Neural progenitor cell (in vitro differentiated cells): ENCODE results near the gene PCNT. TPM values are rescaled to one million over a fixed set of nuclear protein-coding genes. Genes with fewer than 3 reads are reported as not detected.

Experiments used
- DNase-seq: peaks from one replicate; pipeline ENCODE4 v3.0.0-alpha.2; 2016; ENCODE audit warnings: low spot score
- H2AFZ ChIP-seq: fragments of 200-600 bp; sonication (generic); replicated peaks from 2 replicates; pipeline ENCODE4 v1.6.1; 2016; ENCODE audit warnings: antibody characterized with exemption
- H3F3A ChIP-seq: fragments of 200-600 bp; sonication (generic); 2 replicates; pipeline ENCODE4 v1.6.1; 2016; ENCODE audit warnings: antibody characterized with exemption, low read depth
- H3K27ac ChIP-seq: fragments of 200-600 bp; sonication (generic); 2 replicates; pipeline ENCODE4 v1.5.1; 2016; ENCODE audit warnings: mild to moderate bottlenecking
- H3K27me3 ChIP-seq: fragments of 200-600 bp; sonication (generic); 2 replicates; pipeline ENCODE4 v1.6.1; 2016; ENCODE audit warnings: mild to moderate bottlenecking, moderate library complexity
- H3K36me3 ChIP-seq: fragments of 200-600 bp; sonication (generic); 2 replicates; pipeline ENCODE4 v1.5.1; 2016
- H3K4me1 ChIP-seq: fragments of 200-600 bp; sonication (generic); 2 replicates; pipeline ENCODE4 v1.6.1; 2016; ENCODE audit warnings: mixed run types
- H3K4me2 ChIP-seq: fragments of 200-600 bp; sonication (generic); 2 replicates; pipeline ENCODE4 v1.6.1; 2016
- H3K4me3 ChIP-seq: fragments of 200-600 bp; sonication (generic); 2 replicates; pipeline ENCODE4 v1.5.1; 2016
- H3K79me2 ChIP-seq: fragments of 200-600 bp; sonication (generic); 2 replicates; pipeline ENCODE4 v1.6.1; 2016; ENCODE audit warnings: low read depth
- H3K9ac ChIP-seq: fragments of 200-600 bp; sonication (generic); 2 replicates; pipeline ENCODE4 v1.6.1; 2016
- H3K9me3 ChIP-seq: fragments of 200-600 bp; sonication (generic); 2 replicates; pipeline ENCODE4 v1.5.1; 2016; ENCODE audit warnings: low read depth
- H4K20me1 ChIP-seq: fragments of 200-600 bp; sonication (generic); 2 replicates; pipeline ENCODE4 v1.6.1; 2016; ENCODE audit warnings: low read depth
- H3K27ac Mint-ChIP-seq: 3 replicates; pipeline ENCODE4 v1.8.0; 2021; ENCODE audit warnings: mixed read lengths
- H3K27me3 Mint-ChIP-seq: 2 replicates; pipeline ENCODE4 v1.8.0; 2022; ENCODE audit warnings: low read depth, mild to moderate bottlenecking, inconsistent platforms, moderate library complexity, mixed read lengths; ENCODE audit not compliant: insufficient read depth
- H3K36me3 Mint-ChIP-seq: 3 replicates; pipeline ENCODE4 v1.8.0; 2021; ENCODE audit warnings: mixed read lengths
- H3K4me1 Mint-ChIP-seq: 3 replicates; pipeline ENCODE4 v1.8.0; 2021; ENCODE audit warnings: mixed read lengths
- H3K4me3 Mint-ChIP-seq: 3 replicates; pipeline ENCODE4 v1.8.0; 2021; ENCODE audit warnings: mild to moderate bottlenecking, moderate library complexity, mixed read lengths
- H3K9me3 Mint-ChIP-seq: 3 replicates; pipeline ENCODE4 v1.8.0; 2020; ENCODE audit warnings: mixed read lengths
- CTCF ChIP-seq: fragments of 200-600 bp; sonication (generic); IDR thresholded peaks from 2 replicates; pipeline ENCODE4 v1.5.1; 2017; ENCODE audit warnings: antibody characterized with exemption, mild to moderate bottlenecking
- EZH2 ChIP-seq: fragments of 200-600 bp; sonication (generic); IDR thresholded peaks from 2 replicates; pipeline ENCODE4 v1.6.1; 2017; ENCODE audit warnings: antibody characterized with exemption, mild to moderate bottlenecking, moderate library complexity
- EZH2phosphoT487 ChIP-seq: fragments of 200-600 bp; sonication (generic); IDR thresholded peaks from 2 replicates; pipeline ENCODE4 v1.6.1; 2017; ENCODE audit warnings: antibody characterized with exemption
- total RNA-seq: library from RNA; depleted of rRNA; stranded (reverse); fragments of >200 nt; gene quantifications from 2 replicates; pipeline ENCODE4 v1.2.3, GENCODE V29; 2015; ENCODE audit warnings: low replicate concordance

The PCNT gene
- total RNA-seq, 1 donor from 2014 or later, result 42.0 TPM

DNA sequence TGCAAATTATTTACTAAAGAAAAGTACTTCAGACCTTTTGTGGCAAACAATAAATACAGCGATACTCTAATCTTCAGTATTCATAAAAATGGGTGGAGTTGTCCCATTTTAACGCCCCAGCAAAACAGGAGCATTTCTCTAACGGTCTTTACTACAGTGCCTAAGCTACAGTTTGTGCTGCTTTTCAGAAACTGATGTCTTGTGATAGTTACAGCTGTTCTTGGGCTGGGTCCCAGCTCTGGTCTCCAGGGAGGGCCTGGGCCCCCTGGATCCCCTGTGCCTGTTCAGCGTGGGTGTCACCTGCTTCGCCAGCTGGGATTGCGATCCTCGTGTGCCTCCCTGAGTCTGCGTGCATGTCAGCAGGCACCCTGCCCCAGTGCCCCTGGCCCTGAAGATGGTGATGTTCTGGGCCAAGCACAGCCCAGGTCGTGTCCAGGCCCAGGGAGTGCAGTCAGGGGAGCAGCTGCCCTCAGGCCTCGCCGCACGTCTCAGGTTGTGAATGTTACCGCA, 70.7 kb downstream of the PCNT start:
- H3K4me3 ChIP-seq, result no peak overlapping the region
- no peaks in the 10 kb centered on the region for H3K79me2 ChIP-seq
- Mint-ChIP-seq H3K4me3 (no peak overlapping the region), H3K27ac (no peak overlapping the region), H3K9me3 (no peaks in the 10 kb centered on the region), H3K27me3 (peaks cover 6% of the 10 kb centered on the region), H3K4me1 (peaks cover 7% of the 10 kb centered on the region), H3K36me3 (peaks cover 17% of the 10 kb centered on the region)
- H3K36me3 ChIP-seq, result no peaks in the 10 kb centered on the region
- H2AFZ ChIP-seq, result no peak overlapping the region
- DNase-seq, result no peak
- no peaks in the 10 kb centered on the region for H3K27me3 ChIP-seq
- TF ChIP-seq EZH2phosphoT487, result no peak
- TF ChIP-seq EZH2, result no peak
- TF ChIP-seq CTCF, result no peak
- no peak overlapping the region for H3K27ac ChIP-seq
- no peak overlapping the region for H3K9ac ChIP-seq
- no peaks in the 10 kb centered on the region for H3K4me1 ChIP-seq
- no peak overlapping the region for H3K4me2 ChIP-seq
- no peaks in the 10 kb centered on the region for H3K9me3 ChIP-seq
- H3F3A ChIP-seq, result no peaks in the 10 kb centered on the region
- no peaks in the 10 kb centered on the region for H4K20me1 ChIP-seq

DNA sequence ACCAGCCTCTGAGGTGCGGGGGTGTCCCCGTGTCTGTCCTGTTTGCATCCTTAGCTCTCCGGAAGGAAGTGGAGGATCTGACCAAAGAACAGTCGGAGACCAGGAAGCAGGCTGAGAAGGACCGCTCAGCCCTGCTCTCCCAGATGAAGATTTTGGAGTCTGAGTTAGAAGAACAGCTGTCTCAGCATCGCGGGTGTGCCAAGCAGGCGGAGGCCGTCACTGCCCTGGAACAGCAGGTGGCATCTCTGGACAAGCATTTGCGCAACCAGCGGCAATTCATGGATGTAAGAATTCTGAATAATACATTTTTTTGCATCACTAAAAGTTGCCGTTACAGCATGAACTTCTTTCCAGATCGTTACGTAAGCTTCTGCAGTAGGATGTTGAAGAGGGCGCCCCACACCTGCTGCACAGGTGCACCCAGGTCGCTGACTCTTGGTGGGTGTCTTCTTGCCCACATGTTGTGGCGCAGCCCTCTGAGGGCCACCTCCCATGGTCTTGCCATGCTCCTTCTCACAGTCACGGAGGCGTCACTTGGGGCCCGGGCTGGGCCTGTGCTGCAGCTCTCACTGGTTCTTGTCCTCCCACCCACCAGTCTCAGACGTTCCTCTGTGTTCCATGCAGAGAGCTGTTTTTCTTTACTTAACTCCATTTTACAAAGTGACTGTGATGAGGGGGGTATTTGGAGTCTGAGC, 73.4 kb downstream of the PCNT start:
- no peak overlapping the region for H3K9ac ChIP-seq
- no peak overlapping the region for H2AFZ ChIP-seq
- Mint-ChIP-seq H3K4me3 (no peak overlapping the region), H3K4me1 (peaks cover 7% of the 10 kb centered on the region), H3K27me3 (peaks cover 4% of the 10 kb centered on the region), H3K9me3 (no peaks in the 10 kb centered on the region), H3K36me3 (peaks cover 21% of the 10 kb centered on the region), H3K27ac (no peak overlapping the region)
- no peak overlapping the region for H3K4me3 ChIP-seq
- H4K20me1 ChIP-seq, result no peaks in the 10 kb centered on the region
- no peak for DNase-seq
- TF ChIP-seq EZH2 (no peak), CTCF (no peak), EZH2phosphoT487 (no peak)
- H3K79me2 ChIP-seq, result no peaks in the 10 kb centered on the region
- H3K9me3 ChIP-seq, result no peaks in the 10 kb centered on the region
- no peak overlapping the region for H3K4me2 ChIP-seq
- no peaks in the 10 kb centered on the region for H3F3A ChIP-seq
- H3K36me3 ChIP-seq, result no peaks in the 10 kb centered on the region
- no peaks in the 10 kb centered on the region for H3K4me1 ChIP-seq
- no peak overlapping the region for H3K27ac ChIP-seq
- no peaks in the 10 kb centered on the region for H3K27me3 ChIP-seq

DNA sequence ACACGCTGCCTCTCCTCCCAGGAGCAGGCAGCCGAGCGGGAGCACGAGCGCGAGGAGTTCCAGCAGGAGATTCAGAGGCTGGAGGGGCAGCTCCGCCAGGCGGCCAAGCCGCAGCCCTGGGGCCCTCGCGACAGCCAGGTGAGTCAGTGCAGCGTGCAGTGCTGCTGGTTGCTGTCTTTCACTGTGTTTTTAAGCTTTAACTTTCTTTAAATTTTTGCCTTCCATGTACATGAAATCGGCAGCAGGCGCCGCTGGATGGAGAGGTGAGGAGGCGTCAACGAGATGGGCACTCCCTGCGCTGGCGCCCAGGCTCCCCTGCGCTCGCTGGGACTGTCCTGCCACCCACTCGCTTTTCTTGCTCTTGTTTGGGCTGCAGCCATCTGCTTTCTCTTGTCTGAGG, 74.0 kb downstream of the PCNT start:
- TF ChIP-seq CTCF, result no peak
- no peak for TF ChIP-seq EZH2phosphoT487
- no peak for TF ChIP-seq EZH2
- no peak overlapping the region for H3K4me3 Mint-ChIP-seq
- peaks cover 25% of the 10 kb centered on the region for H3K36me3 Mint-ChIP-seq
- H3K27me3 ChIP-seq, result no peaks in the 10 kb centered on the region
- H3K9me3 Mint-ChIP-seq, result no peaks in the 10 kb centered on the region
- no peaks in the 10 kb centered on the region for H3F3A ChIP-seq
- no peaks in the 10 kb centered on the region for H4K20me1 ChIP-seq
- H3K27ac Mint-ChIP-seq, result no peak overlapping the region
- H3K9me3 ChIP-seq, result no peaks in the 10 kb centered on the region
- peaks cover 2% of the 10 kb centered on the region for H3K27me3 Mint-ChIP-seq
- no peak overlapping the region for H3K4me3 ChIP-seq
- no peaks in the 10 kb centered on the region for H3K36me3 ChIP-seq
- H3K4me1 Mint-ChIP-seq, result peaks cover 7% of the 10 kb centered on the region
- no peak overlapping the region for H3K9ac ChIP-seq
- DNase-seq, result no peak
- no peak overlapping the region for H3K4me2 ChIP-seq
- H3K79me2 ChIP-seq, result no peaks in the 10 kb centered on the region
- no peak overlapping the region for H2AFZ ChIP-seq
- H3K4me1 ChIP-seq, result no peaks in the 10 kb centered on the region
- no peak overlapping the region for H3K27ac ChIP-seq
